GM19023 (cell line): ENCODE data around the gene NARF.
"Not testable (repeated sequence)": the region's sequence is repeated elsewhere in the genome, so short reads cannot be mapped to it uniquely, and the experiment has no call there.

Experiments used
- ATAC-seq: cut with Tn5 transposase; IDR thresholded peaks from one replicate; pipeline ENCODE4 v1.9.1; 2021; ENCODE audit warnings: mild to moderate bottlenecking, moderate library complexity; ENCODE audit not compliant: unreplicated experiment

NARF gene

GRCh38 chr17:82529914-82530300 lies 71.4 kb downstream of the NARF start:
- ATAC-seq, result no peak

DNA sequence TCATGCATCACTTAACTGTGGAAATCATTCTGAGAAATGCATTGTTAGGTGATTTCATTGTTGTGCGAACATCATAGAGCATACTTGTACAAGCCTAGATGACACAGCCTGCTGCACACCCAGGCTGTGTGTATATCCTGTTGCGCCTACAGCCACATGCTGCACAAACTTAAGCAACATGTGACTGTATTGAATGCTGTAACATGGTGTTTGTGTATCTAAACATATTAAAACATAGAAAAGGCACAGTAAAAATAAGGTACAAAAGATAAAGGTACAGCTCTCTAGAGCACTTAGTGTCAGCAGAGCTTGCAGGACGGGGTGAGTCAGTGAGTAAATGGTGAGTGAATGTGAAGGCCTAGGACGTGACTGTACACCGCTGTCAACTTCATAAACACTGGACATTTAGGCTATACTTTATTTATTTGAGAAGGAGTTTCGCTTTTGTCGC lies 72.9 kb downstream of the NARF start:
- ATAC-seq, result no peak

DNA sequence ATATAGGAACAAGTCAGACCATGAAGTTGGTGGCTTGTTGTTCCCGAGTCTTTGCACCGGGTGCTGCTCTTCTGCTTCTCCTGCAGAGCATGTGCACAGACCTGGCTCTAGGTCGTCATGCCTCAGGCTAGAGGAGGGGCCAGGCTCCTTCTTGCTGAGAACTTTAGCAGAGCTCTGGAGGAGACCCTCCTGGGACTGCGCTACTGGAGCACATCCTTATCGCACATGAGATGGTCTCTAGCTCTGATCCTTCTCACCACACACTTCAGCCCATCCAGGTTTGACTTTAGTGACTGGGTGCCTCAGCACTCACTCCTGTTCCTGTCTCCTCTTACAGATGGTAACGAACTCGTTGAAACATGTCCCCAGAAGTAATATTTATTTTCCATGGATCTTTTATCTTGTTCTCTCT lies 75.9 kb downstream of the NARF start:
- ATAC-seq, result no peak

- no peak for ATAC-seq
These were observed 78.1 kb downstream of the NARF start for GRCh38 chr17:82536512-82537201.

DNA sequence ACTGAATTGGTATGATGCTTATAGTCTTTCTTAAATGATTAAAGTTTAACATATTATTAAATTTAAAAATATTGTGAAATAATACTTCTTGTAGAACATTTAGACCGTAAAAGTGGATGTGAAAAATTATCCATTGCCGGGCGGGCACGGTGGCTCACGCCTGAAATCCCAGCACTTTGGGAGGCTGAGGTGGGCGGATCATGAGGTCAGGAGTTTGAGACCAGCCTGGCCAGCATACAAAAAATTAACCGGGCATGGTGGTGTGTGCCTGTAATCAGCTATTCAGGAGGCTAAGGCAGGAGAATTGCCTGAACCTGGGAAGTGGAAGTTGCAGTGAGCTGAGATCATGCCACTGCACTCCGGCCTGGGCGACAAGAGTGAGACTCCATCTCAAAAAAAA lies 78.7 kb downstream of the NARF start:
- ATAC-seq, result not testable (repeated sequence)

GRCh38 chr17:82539076-82539475 lies 80.5 kb downstream of the NARF start:
- ATAC-seq, result not testable (repeated sequence)
